Aorta (tissue), 5 donors: Measurements from ENCODE around the gene SUMO3. TPM values are rescaled to one million over a fixed set of nuclear protein-coding genes. Genes with fewer than 3 reads are reported as not detected.

ENCODE experiments used
- ATAC-seq: fragments of 200-7000 bp; cut with Tn5 transposase; one replicate; pipeline ENCODE4 v1.9.1; 2022; ENCODE audit warnings: moderate library complexity; ENCODE audit not compliant: low FRiP score
- DNase-seq, 2 donors: peaks; one replicate each; pipeline ENCODE4 v3.0.0-alpha.2; 2020
- H3K27ac ChIP-seq, 2 donors: one replicate each; pipeline ENCODE4 v1.5.1; 2013; ENCODE audit warnings: low read length in 2 of 2, mild to moderate bottlenecking in 2 of 2, moderate library complexity in 2 of 2, control low read depth in 1 of 2, inconsistent platforms in 1 of 2, low read depth in 1 of 2
- H3K27me3 ChIP-seq, 2 donors: one replicate each; pipeline ENCODE4 v1.6.1; 2013; ENCODE audit warnings: control low read depth in 1 of 2, low read length in 1 of 2, mild to moderate bottlenecking in 1 of 2, moderate library complexity in 1 of 2; ENCODE audit not compliant: insufficient read depth in 2 of 2, control insufficient read depth in 1 of 2
- H3K36me3 ChIP-seq, 2 donors: one replicate each; pipeline ENCODE4 v1.6.1; 2013; ENCODE audit warnings: control low read depth in 1 of 2, low read length in 1 of 2, mild to moderate bottlenecking in 1 of 2; ENCODE audit not compliant: insufficient read depth in 2 of 2, control insufficient read depth in 1 of 2
- H3K4me1 ChIP-seq, 2 donors: one replicate each; pipeline ENCODE4 v1.6.1; 2013; ENCODE audit warnings: low read length in 2 of 2, control low read depth in 1 of 2, mild to moderate bottlenecking in 1 of 2, moderate library complexity in 1 of 2; ENCODE audit not compliant: insufficient read depth in 2 of 2, control insufficient read depth in 1 of 2
- H3K4me3 ChIP-seq, 2 donors: one replicate each; pipeline ENCODE4 v1.5.1; 2013; ENCODE audit warnings: low read length in 2 of 2, control low read depth in 1 of 2, mild to moderate bottlenecking in 1 of 2
- H3K9me3 ChIP-seq: one replicate; pipeline ENCODE4 v1.6.1; 2013; ENCODE audit warnings: mild to moderate bottlenecking, low read length; ENCODE audit not compliant: control insufficient read depth
- whole genome bisulfite sequencing, 2 donors: extraction: QIAGEN DNeasy Blood & Tissue Kit; methylation state at CpG; one replicate each; pipeline ENCODE4 v1.1.7; 2013; 5-methylcytosine and 5-hydroxymethylcytosine counted together
- intact Hi-C, 2 donors: fragments of 100-400 bp; cut with DNase I; formaldehyde crosslinking; loops; one replicate each; pipeline versions ENCODE4 v1.14.2 to v1.15.0; 2022
- polyA plus RNA-seq, 2 donors: library from polyadenylated mRNA; stranded (reverse); fragments of 200-250 nt; gene quantifications; one replicate each; pipeline ENCODE4 v1.2.3, GENCODE V29; 2013
- total RNA-seq, 2 donors: library from RNA; stranded (reverse); fragmentation: NEBNext Ultra II Directional; extraction: Animal tissue kit (Norgen Biotek cat#: 25700); gene quantifications; one replicate each; pipeline ENCODE4 v1.2.1, GENCODE V29; 2021
- donor health status: healthy with polysubstance abuse.
- donor health status: Bipolar disorder and iron deficiency.
- donor health status: DM: no; HTN: no; CAD: no.
- donor health status: DM: no; HTN: no; CAD: no.
- donor health status: DM: yes; HTN: yes; CAD: no.

The SUMO3 gene
- total and polyA plus RNA-seq, 4 donors = 35.7 to 88.0 (median 66.1) TPM

GRCh38 chr21:44797775-44798174, 20.1 kb downstream of the SUMO3 start:
- Histone ChIP-seq H3K27ac (no peak overlapping the region), H3K4me1 (no peaks in the 10 kb centered on the region), H3K36me3 (no peaks in the 10 kb centered on the region), H3K4me3 (no peak overlapping the region), H3K27me3 (no peaks in the 10 kb centered on the region), H3K9me3 (no peaks in the 10 kb centered on the region)
- intact Hi-C loops = loop anchor here in 1 of 2 donors (10.0 kb wide), 2 partner anchors 283 to 493 kb away; partner anchors contain the start of gene PFKL
- WGBS, 2 donors = 91 to 93% methylated on average over 2 of the region's 2 CpGs
- ATAC-seq (no peak), DNase-seq (no peak)

GRCh38 chr21:44795342-44795741, 22.5 kb downstream of the SUMO3 start:
- Histone ChIP-seq H3K4me1 (no peaks in the 10 kb centered on the region), H3K27ac (no peak overlapping the region), H3K4me3 (no peak overlapping the region), H3K9me3 (no peaks in the 10 kb centered on the region), H3K36me3 (no peaks in the 10 kb centered on the region), H3K27me3 (no peaks in the 10 kb centered on the region)
- ATAC-seq (no peak), DNase-seq (no peak)
- 86 to 87% methylated on average over 11 of the region's 11 CpGs for WGBS, 2 donors
- intact Hi-C loops = loop anchor here in 1 of 2 donors (10.0 kb wide), 2 partner anchors 281 to 491 kb away; partner anchors contain the start of gene PFKL

GRCh38 chr21:44793592-44794374, 24.1 kb downstream of the SUMO3 start:
- H3K27ac ChIP-seq = no peak overlapping the region
- no peaks in the 10 kb centered on the region for H3K27me3 ChIP-seq
- no peak overlapping the region for H3K4me3 ChIP-seq
- ATAC-seq (no peak), DNase-seq (no peak)
- H3K9me3 ChIP-seq = no peaks in the 10 kb centered on the region
- intact Hi-C loops = loop anchor here in 1 of 2 donors (10.0 kb wide), 2 partner anchors 279 to 489 kb away; partner anchors contain the start of gene PFKL
- 27 to 28% methylated on average over 4 of the region's 4 CpGs for WGBS, 2 donors
- H3K36me3 ChIP-seq = no peaks in the 10 kb centered on the region
- H3K4me1 ChIP-seq = no peaks in the 10 kb centered on the region

- H3K27ac ChIP-seq = no peak overlapping the region
- DNase-seq (no peak), ATAC-seq (peak; percentile 85)
- WGBS, 2 donors = 20 to 25% methylated on average over 10 of the region's 10 CpGs
- H3K4me3 ChIP-seq = no peak overlapping the region
- no peaks in the 10 kb centered on the region for H3K27me3 ChIP-seq
- intact Hi-C loops = loop anchor here in 1 of 2 donors (10.0 kb wide), 2 partner anchors 278 to 488 kb away; partner anchors contain the start of gene PFKL
- H3K9me3 ChIP-seq = no peaks in the 10 kb centered on the region
- no peaks in the 10 kb centered on the region for H3K36me3 ChIP-seq
- H3K4me1 ChIP-seq = no peaks in the 10 kb centered on the region
Measured at GRCh38 chr21:44792702-44793591, 24.9 kb downstream of the SUMO3 start.

GRCh38 chr21:44791993-44792392, 25.9 kb downstream of the SUMO3 start:
- H3K9me3 ChIP-seq = no peaks in the 10 kb centered on the region
- no peak overlapping the region for H3K27ac ChIP-seq
- no peaks in the 10 kb centered on the region for H3K27me3 ChIP-seq
- 95 to 96% methylated on average over 5 of the region's 5 CpGs for WGBS, 2 donors
- ATAC-seq = no peak
- H3K4me3 ChIP-seq = no peak overlapping the region
- intact Hi-C loops = loop anchor here in 1 of 2 donors (10.0 kb wide), 2 partner anchors 277 to 487 kb away; partner anchors contain the start of gene PFKL
- no peaks in the 10 kb centered on the region for H3K4me1 ChIP-seq
- no peak for DNase-seq
- H3K36me3 ChIP-seq = peaks cover 0 to 3% of the 10 kb centered on the region in 2 donors

GRCh38 chr21:44791246-44791645, 26.6 kb downstream of the SUMO3 start:
- DNase-seq = no peak
- ATAC-seq = no peak
- no peak overlapping the region for H3K27ac ChIP-seq
- 74 to 77% methylated on average over 5 of the region's 5 CpGs for WGBS, 2 donors
- H3K36me3 ChIP-seq = peaks cover 0 to 3% of the 10 kb centered on the region in 2 donors
- H3K4me1 ChIP-seq = no peaks in the 10 kb centered on the region
- H3K9me3 ChIP-seq = no peaks in the 10 kb centered on the region
- intact Hi-C loops = loop anchor here in 1 of 2 donors (10.0 kb wide), 2 partner anchors 276 to 486 kb away; partner anchors contain the start of gene PFKL
- H3K27me3 ChIP-seq = no peaks in the 10 kb centered on the region
- H3K4me3 ChIP-seq = no peak overlapping the region

- Histone ChIP-seq H3K27me3 (no peaks in the 10 kb centered on the region), H3K36me3 (peaks cover 0 to 3% of the 10 kb centered on the region in 2 donors), H3K4me1 (no peaks in the 10 kb centered on the region), H3K4me3 (no peak overlapping the region), H3K9me3 (no peaks in the 10 kb centered on the region), H3K27ac (no peak overlapping the region)
- intact Hi-C loops = loop anchor here in 1 of 2 donors (10.0 kb wide), 2 partner anchors 276 to 486 kb away; partner anchors contain the start of gene PFKL
- DNase-seq (no peak), ATAC-seq (no peak)
- WGBS, 2 donors = 91 to 93% methylated on average over 3 of the region's 3 CpGs
Measured at GRCh38 chr21:44790368-44790767, 27.5 kb downstream of the SUMO3 start.

GRCh38 chr21:44789880-44790279, 28.0 kb downstream of the SUMO3 start:
- no peaks in the 10 kb centered on the region for H3K9me3 ChIP-seq
- peaks cover 0 to 3% of the 10 kb centered on the region in 2 donors for H3K36me3 ChIP-seq
- DNase-seq (no peak), ATAC-seq (no peak)
- no peaks in the 10 kb centered on the region for H3K27me3 ChIP-seq
- WGBS, 2 donors = 85 to 90% methylated on average over 1 of the region's 1 CpG
- H3K4me3 ChIP-seq = no peak overlapping the region
- no peak overlapping the region for H3K27ac ChIP-seq
- intact Hi-C loops = loop anchor here in 1 of 2 donors (10.0 kb wide), 2 partner anchors 275 to 485 kb away; partner anchors contain the start of gene PFKL
- no peaks in the 10 kb centered on the region for H3K4me1 ChIP-seq
